Endometrial microvascular endothelial cells (primary cell): ENCODE data around the gene PAX7. TPM values are rescaled to one million over a fixed set of nuclear protein-coding genes. Genes with fewer than 3 reads are reported as not detected.

Experiments used
- in situ Hi-C: cut with HindIII; loops from 2 replicates; pipeline ENCODE4 v1.10.0; 2017; ENCODE audit warnings: low sequenced_read_pairs, low pct_unique_long_range_greater_than_20kb; ENCODE audit errors: inconsistent ontology term
- total RNA-seq: library from RNA; depleted of rRNA; stranded (reverse); fragments of >200 nt; gene quantifications from one replicate; pipeline ENCODE4 v1.2.3, GENCODE V29; 2015; ENCODE audit errors: inconsistent ontology term

The PAX7 gene
- total RNA-seq, 1 donor from 2014 or later: not detected

DNA sequence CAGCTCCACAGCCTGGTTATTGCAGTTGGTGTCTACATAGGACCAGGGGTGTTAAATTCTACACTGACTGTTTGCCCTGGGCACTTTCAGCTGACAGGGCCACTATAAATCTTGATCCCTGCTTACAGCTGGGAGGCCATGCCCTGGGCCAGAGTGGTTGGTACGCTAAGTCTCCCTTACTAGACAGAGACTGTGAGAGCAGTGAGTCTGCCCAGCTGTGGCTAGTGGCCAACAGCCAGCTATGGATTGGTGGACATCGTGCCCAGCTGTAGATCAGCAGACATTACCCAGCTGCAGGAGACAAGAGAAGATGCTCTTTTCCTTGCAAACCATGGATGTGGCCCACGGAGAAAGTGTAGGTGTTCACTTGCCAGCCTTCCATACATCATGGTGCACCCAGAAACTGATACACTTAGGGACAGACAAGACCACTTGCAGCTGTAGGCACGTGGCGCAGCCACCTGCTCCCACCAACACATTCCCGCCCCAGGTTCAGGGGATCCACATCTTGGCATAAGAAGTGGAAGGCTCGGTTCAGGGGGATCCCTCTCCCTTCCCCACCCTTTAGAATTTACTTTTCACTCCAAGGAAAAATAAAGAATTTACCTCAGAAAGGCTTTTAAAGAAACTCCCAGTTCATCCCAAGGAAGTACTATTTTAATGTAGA, 16.4 kb upstream of the PAX7 start:
- in situ Hi-C loops: no loop called here

DNA sequence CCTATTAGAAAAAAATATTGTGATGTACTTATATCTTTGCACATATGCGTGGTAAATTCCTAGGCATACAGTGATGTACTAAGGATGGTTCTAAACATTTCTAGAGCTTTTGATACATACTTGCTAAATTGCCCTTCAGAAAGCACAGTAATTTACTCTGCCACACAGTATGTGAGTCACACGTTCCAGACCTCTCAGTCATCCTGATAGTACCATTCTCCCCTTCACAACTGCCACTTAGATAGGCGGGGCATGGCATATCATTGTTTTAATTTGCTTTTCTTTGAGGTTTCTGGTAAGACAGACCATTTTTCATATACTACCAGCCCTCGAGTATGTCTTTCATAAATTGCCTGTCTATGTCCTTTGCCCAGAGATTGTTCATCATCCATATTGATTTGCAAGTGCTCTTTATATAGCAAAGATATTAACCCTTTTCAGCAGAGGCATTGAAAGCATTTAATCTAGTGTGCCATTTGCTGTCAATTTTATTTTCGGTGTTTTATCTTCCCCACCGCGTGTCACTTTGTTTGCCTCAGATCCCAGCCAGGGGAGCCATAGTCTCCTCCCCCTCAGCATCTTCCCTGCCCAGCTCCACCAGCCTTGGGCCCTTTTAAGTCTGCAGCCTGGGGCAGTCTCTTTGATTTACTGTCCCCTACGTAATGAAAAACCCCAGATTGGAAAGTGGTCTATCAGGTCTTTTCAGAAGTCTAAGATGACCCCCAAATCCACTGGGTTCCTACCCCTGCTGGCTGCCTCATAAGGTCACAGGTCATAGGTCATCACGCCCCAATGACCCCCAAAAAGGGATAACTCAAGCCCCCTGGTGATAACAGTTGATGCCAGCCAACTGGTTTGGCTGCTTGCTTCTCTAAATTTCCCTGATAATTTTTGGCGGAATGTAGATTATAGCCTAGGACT, 11.8 kb upstream of the PAX7 start:
- in situ Hi-C loops: no loop called here

- in situ Hi-C loops: no loop called here
Observed at GRCh38 chr1:18619467-18619835, 11.2 kb upstream of the PAX7 start.

DNA sequence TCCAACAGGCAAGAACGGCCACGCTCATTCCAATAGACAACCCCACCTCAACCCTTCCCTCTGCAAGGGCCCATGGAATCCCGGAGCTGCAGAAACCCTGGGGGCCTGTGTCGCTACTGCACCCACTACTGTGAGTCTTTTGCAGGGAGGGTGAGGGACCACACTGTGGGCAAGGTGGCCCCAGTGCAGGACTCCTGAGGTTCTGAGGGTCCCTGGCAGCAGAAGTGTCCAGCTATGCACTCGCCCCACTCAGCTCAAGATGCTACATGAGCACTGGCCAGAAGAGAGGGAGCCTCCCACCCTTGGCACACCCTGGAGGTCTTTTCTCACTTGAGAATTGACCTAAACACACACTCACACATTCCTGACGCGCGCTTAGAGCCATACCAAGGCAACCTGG, 2.1 kb upstream of the PAX7 start:
- in situ Hi-C loops: no loop called here

DNA sequence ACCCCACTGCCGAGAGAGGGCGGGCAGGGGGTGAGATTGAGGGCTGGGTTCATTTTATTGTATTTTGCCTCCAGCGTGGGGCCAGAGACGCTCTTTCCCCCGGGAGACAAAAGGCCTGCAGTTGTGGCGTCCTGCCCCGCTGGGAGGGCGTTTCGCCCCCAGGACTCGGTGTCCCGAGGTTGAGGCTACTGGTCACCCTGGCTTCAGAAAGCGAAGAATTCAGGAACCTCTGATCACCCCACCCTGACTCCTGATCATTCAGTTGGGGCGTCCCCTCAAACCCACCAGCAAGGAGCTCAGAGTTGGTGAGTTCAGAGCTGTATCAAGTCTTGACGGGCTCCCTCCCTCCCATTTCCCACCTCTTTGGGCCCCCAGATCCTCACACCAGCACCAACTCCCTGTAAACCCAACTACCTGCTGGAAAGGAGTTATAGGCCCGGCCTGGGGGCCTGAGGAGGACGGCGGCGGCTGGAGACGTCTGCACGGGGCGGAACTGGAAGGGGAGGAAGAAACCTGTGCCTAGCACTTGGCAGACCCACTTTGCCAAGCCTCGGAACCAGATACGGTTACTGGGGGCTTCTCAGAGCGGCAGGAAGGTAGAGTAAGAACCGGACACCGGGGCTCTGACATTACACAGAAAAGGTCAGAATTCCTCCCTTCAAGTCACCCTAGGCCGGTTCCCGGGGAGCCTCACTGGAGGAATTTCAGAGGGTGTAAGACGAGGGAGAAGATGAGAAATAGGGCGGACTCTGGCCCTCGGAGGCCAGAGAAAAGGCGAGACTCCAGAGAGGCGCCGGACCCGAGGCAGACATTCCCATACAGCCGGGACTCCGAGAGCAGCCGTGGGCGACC, 761 bp upstream of the PAX7 start:
- in situ Hi-C loops: no loop called here

DNA sequence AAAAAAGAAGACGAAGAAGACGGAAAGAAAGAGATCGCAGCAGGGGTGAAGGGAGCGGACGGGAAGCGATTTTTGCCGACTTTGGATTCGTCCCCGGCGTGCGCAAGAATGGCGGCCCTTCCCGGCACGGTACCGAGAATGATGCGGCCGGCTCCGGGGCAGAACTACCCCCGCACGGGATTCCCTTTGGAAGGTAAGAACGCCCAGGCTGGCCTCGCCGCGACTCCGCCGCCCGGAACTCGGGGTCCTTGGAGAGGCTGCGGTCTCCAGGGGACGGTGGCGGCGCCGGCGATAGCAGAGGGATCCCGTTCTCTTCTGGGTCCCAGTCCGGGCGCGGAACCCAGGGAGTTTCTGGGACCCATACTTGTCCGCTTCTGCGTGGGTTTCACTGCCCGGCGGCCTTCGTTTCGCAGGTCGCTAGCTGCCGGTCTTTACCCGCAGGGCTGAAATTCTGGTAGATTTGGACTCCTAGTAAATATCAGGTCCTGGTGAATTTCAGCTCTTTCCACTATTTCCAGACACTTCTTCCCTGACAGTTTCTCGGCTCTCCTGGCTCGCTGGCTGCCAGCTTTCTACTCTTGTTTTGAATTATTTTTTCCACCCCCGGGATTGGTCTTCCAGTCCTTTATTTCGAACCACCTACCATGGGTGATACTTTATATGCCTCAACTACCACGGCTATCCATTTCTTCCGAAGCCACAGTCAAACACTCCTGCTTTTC, 1.0 kb downstream of the PAX7 start:
- in situ Hi-C loops: no loop called here

DNA sequence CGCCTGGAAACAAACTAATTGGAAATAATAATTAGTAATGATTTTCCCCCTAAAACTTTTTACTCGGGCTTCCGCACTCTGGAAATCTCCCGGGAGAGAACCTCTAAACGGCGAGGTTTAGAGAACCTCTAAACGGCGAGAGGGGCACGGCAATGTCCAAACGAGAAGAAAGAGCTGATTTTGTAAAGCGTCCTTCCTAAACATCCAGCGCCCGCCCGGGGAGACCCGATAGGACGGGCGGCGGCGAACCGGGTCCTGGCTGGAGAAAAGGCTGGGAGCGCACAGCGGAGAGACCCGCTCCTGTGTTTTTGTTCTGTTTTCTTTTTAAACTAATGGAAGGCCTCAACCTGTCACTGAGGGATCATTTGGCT, 1.6 kb downstream of the PAX7 start:
- in situ Hi-C loops: no loop called here

DNA sequence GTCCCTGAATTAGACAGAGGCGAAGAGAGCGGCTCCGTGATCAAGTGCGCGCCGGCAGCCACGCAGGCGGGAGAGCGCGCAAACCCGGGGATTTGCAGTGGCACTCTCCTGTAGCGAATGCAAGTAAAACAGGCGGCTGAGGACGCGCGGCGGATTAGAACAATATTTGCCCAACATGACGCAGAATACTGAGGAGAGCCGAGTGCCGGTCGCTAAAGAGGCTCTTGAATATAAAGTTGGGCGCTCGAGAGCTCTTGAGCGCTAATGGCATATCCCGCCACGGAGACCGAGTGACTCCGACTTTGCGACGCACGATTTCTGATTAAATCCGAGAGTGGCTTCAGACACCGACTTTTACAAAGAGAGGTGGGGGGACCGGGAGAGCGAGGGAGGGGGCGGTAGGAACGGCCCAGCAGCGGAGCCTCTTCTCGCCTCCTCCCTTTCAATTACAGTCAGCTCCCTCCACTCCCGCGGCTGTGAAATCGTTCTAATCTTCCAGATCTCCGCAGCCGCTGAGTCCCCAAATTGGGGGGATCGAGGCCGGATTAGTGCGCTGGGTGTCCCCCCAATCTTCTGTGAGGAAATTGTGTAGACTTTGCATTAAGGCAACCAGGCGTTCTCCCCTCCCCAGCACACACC, 2.3 kb downstream of the PAX7 start:
- in situ Hi-C loops: no loop called here

- in situ Hi-C loops: no loop called here
Observed at GRCh38 chr1:18633422-18634155, 2.9 kb downstream of the PAX7 start.

- in situ Hi-C loops: no loop called here
Observed at GRCh38 chr1:18634276-18634675, 3.6 kb downstream of the PAX7 start.

DNA sequence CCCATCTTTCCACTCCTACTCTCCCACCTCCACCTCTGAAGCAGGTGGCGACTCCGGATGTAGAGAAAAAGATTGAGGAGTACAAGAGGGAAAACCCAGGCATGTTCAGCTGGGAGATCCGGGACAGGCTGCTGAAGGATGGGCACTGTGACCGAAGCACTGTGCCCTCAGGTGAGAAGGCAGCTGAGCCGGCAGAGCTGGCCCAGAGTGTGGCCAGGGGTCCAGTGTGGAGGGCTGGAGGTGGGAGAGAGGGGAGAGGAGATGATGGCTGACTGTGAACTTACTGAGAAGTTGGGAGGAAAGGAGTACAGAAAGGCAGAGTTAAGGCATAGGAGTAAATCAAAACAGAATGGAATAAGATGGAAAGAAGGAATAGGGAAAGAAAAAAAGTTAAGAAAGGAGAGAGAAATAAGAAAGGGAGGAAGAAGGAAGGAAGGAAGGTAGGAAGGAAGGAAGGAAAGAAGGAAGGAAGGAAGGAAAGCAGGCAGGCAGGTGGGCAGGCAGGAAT, 4.5 kb downstream of the PAX7 start:
- in situ Hi-C loops: no loop called here

- in situ Hi-C loops: no loop called here
Observed at GRCh38 chr1:18635891-18636595, 5.4 kb downstream of the PAX7 start.

- in situ Hi-C loops: no loop called here
Observed at GRCh38 chr1:18636596-18637508, 6.2 kb downstream of the PAX7 start.

DNA sequence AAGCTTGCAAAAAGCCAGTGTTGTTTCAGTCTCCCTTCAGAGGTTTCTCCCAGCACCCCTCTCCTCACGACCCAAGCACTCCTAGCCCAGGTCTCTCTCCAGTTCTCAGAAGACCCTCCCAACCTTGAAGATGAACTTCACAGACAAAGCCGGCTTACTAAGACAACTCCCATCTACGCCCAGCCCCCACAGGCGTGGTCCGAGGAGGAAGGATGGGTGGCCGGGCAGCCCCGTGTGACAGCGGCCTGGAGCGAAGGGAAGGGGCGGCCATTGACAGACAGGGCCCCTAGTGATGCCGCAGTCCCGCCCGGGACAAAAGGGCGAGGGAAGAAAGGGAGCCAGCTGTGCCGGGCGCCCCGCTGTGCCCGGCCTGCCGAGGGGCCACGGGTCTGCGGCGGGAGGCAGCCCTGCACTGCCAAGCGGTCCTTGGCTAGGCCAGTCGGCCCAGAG, 6.9 kb downstream of the PAX7 start:
- in situ Hi-C loops: no loop called here

- in situ Hi-C loops: no loop called here
Observed at GRCh38 chr1:18637962-18638834, 7.6 kb downstream of the PAX7 start.
